NB4 (cell line): ENCODE measurements around the gene DMBX1.

Experiments
- POLR2A ChIP-seq: IDR thresholded peaks from 2 replicates; pipeline ENCODE4 v1.6.1; 2011; ENCODE audit warnings: mild to moderate bottlenecking; ENCODE audit not compliant: insufficient read length; ENCODE audit errors: extremely low read depth
- TF ChIP-seq, protein P1 (sequence below): IDR thresholded peaks from one replicate; pipeline ENCODE4 v1.5.1; 2012; ENCODE audit warnings: low read depth, low read length

DNA sequence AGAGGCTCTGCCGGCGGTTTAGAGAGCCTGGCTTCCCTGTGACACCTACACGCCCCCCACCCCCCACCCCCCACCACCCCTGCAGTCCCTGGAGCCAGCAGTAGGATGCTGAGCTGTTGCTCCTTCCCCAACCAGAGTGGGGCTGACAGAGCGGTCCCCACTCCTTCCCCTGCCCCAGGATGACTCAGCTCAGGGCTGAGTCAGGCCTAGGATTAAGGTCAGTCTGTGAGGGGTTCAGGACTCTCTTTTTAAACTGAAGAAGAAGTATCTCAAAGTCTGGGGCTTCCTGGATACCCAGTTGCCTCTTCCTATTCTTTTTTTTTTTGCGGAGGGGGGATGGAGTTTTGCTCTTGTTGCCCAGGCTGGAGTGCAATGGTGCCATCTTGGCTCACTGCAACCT is 19.1 kb downstream of the DMBX1 start:
- TF ChIP-seq, protein P1, sequence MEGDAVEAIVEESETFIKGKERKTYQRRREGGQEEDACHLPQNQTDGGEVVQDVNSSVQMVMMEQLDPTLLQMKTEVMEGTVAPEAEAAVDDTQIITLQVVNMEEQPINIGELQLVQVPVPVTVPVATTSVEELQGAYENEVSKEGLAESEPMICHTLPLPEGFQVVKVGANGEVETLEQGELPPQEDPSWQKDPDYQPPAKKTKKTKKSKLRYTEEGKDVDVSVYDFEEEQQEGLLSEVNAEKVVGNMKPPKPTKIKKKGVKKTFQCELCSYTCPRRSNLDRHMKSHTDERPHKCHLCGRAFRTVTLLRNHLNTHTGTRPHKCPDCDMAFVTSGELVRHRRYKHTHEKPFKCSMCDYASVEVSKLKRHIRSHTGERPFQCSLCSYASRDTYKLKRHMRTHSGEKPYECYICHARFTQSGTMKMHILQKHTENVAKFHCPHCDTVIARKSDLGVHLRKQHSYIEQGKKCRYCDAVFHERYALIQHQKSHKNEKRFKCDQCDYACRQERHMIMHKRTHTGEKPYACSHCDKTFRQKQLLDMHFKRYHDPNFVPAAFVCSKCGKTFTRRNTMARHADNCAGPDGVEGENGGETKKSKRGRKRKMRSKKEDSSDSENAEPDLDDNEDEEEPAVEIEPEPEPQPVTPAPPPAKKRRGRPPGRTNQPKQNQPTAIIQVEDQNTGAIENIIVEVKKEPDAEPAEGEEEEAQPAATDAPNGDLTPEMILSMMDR: no peak
- no peak for TF ChIP-seq POLR2A
